Measurements from ENCODE around the gene ZNF443.
"Not testable (repeated sequence)": the region's sequence is repeated elsewhere in the genome, so short reads cannot be mapped to it uniquely, and the experiment has no call there.

Gene ZNF443

GRCh38 chr19:12481781-12482508 lies 41.1 kb upstream of the ZNF443 start:
- H3K4me3 ChIP-seq (ENCODE audit: low read depth, low read length) = no peak overlapping the region
- TF ChIP-seq, protein P1, sequence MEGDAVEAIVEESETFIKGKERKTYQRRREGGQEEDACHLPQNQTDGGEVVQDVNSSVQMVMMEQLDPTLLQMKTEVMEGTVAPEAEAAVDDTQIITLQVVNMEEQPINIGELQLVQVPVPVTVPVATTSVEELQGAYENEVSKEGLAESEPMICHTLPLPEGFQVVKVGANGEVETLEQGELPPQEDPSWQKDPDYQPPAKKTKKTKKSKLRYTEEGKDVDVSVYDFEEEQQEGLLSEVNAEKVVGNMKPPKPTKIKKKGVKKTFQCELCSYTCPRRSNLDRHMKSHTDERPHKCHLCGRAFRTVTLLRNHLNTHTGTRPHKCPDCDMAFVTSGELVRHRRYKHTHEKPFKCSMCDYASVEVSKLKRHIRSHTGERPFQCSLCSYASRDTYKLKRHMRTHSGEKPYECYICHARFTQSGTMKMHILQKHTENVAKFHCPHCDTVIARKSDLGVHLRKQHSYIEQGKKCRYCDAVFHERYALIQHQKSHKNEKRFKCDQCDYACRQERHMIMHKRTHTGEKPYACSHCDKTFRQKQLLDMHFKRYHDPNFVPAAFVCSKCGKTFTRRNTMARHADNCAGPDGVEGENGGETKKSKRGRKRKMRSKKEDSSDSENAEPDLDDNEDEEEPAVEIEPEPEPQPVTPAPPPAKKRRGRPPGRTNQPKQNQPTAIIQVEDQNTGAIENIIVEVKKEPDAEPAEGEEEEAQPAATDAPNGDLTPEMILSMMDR (IDR thresholded peaks at IDR 0.05; ENCODE audit: borderline replicate concordance, insufficient read depth, low read depth, low read length) = no peak

DNA sequence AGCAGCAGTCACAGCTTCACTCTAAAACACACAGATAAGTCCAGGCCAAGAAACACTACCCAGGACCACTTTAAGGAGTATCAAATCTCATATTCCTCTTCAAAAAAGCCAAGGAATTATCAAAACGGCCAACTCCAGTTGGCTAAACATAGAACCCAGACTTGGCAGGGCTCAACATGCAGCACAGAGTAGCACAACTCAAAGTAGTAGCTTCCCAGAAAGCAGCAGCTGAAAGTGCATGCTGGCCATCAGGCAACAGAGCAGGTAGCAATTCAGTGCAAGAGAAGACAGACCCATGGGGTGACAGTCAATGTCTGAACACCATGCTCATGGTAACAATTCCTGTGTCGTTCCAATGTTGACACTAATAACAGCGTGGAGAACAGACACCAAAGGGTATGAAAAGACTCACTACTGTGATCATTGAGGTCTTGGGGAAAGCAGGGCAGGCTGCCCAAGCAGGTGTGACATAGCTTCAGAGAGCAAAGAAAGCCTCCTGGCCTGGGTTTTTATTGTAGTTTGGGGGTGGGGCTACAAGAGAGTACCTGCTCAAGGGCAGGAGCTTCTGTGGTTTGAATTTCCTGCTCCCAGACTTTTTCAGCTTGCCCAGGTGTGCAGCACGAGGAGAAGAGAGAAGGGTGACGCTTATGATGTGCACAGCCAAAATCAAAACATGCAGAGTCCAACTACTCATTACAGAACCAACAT lies 37.6 kb upstream of the ZNF443 start:
- TF ChIP-seq, protein P1 (IDR thresholded peaks at IDR 0.05; ENCODE audit: borderline replicate concordance, insufficient read depth, low read depth, low read length) = no peak
- H3K4me3 ChIP-seq (ENCODE audit: low read depth, low read length) = no peak overlapping the region

- not testable (repeated sequence) for H3K4me3 ChIP-seq (ENCODE audit: low read depth, low read length)
Observed at GRCh38 chr19:12467651-12468050, 26.8 kb upstream of the ZNF443 start.

DNA sequence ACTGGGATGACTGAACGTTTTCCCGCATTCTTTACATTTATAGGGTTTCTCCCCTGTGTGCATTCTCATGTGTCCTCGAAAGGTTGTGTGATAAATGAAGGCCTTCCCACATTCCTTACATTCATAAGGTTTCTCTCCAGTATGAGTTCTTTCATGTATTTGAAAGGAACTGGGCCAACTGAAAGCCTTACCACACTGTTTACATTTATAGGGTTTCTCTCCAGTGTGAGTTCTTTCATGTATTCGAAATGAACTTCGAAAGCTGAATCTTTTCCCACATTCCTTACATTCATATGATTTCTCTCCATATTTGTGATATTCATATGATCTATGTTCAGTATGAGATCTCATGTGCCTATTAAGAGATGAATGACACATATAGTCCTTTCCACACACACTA lies 24.4 kb upstream of the ZNF443 start:
- H3K4me3 ChIP-seq (ENCODE audit: low read depth, low read length) = no peak overlapping the region
- TF ChIP-seq, protein P1 (IDR thresholded peaks at IDR 0.05; ENCODE audit: borderline replicate concordance, insufficient read depth, low read depth, low read length) = no peak

- TF ChIP-seq, protein P1 (IDR thresholded peaks at IDR 0.05; ENCODE audit: borderline replicate concordance, insufficient read depth, low read depth, low read length) = no peak
- H3K4me3 ChIP-seq (ENCODE audit: low read depth, low read length) = no peak overlapping the region
Observed at GRCh38 chr19:12464769-12465168, 23.9 kb upstream of the ZNF443 start.

GRCh38 chr19:12464139-12464538 lies 23.3 kb upstream of the ZNF443 start:
- not testable (repeated sequence) for H3K4me3 ChIP-seq (ENCODE audit: low read depth, low read length)

DNA sequence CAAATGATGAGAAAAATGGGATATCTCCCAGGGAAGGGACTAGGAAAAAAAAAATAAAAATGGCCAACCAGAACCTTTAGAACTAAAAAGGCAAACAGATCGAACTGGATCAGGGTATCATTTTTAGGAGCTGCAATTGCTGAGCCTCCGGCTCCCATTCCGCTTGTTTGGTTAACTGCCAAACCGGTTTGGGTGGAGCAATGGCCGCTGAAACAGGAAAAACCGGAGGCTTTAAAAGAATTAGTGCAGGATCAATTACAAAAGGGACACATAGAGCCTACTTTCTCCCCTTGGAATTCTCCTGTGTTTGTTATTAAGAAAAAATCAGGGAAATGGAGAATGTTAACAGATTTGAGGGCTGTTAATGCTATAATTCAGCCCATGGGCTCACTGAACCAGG lies 12.7 kb upstream of the ZNF443 start:
- H3K4me3 ChIP-seq (ENCODE audit: low read depth, low read length) = no peak overlapping the region
- TF ChIP-seq, protein P1 (IDR thresholded peaks at IDR 0.05; ENCODE audit: borderline replicate concordance, insufficient read depth, low read depth, low read length) = no peak

DNA sequence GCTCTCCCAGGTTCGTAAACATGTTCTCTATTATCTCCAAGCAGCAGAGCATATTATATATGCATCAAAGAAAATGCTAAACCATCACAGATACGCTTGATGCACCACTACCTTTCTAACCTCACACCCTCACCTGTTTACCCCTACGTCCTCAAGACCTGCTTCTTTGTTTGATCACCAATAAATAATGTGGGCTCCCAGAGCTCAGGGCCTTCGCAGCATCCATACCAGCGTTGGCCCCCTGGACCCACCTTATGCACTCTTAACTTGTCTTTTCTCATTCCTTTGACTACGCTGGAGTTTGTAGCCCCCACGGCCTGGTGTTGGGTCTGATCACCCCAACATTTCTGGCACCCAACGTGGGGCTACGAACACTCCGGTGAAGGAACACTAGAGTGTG lies 10.0 kb upstream of the ZNF443 start:
- TF ChIP-seq, protein P1 (IDR thresholded peaks at IDR 0.05; ENCODE audit: borderline replicate concordance, insufficient read depth, low read depth, low read length) = no peak

More for the DNA sequence above, 10.0 kb upstream of the ZNF443 start:
- no peak overlapping the region for H3K4me3 ChIP-seq (ENCODE audit: low read depth, low read length)
